ENCODE data around the gene NLN. TPM values are rescaled to one million over a fixed set of nuclear protein-coding genes. Genes with fewer than 3 reads are reported as not detected.

Gene NLN
- total RNA-seq, 3 donors from 2014 or later: 12.8 to 15.7 (median 14.9) TPM

GRCh38 chr5:65790371-65791163, 68.6 kb downstream of the NLN start:
- H3K9me3 ChIP-seq: no peaks in the 10 kb centered on the region
- no peak overlapping the region for H3K27ac ChIP-seq
- H3K4me1 ChIP-seq: no peaks in the 10 kb centered on the region
- H3K36me3 ChIP-seq: no peaks in the 10 kb centered on the region
- H3K27me3 ChIP-seq: no peaks in the 10 kb centered on the region
- DNase-seq (ENCODE audit: low spot score in 2 of 2): no peak
- TF ChIP-seq POLR2A (IDR thresholded peaks at IDR 0.05) (no peak), CTCF (IDR thresholded peaks at IDR 0.05) (no peak), POLR2AphosphoS5 (IDR thresholded peaks at IDR 0.05) (no peak)
- intact Hi-C loops (cut with DNase I; ENCODE audit: low total_unique reads): no loop called here
- no peak overlapping the region for H3K4me3 ChIP-seq

GRCh38 chr5:65791712-65792673, 70.0 kb downstream of the NLN start:
- intact Hi-C loops (cut with DNase I; ENCODE audit: low total_unique reads): no loop called here
- Histone ChIP-seq H3K4me1 (no peaks in the 10 kb centered on the region), H3K27me3 (no peaks in the 10 kb centered on the region), H3K4me3 (no peak overlapping the region), H3K9me3 (no peaks in the 10 kb centered on the region), H3K27ac (no peak overlapping the region), H3K36me3 (no peaks in the 10 kb centered on the region)
- TF ChIP-seq POLR2A (IDR thresholded peaks at IDR 0.05) (no peak), POLR2AphosphoS5 (IDR thresholded peaks at IDR 0.05) (no peak), CTCF (IDR thresholded peaks at IDR 0.05) (no peak)
- DNase-seq (ENCODE audit: low spot score in 2 of 2): no peak

- Histone ChIP-seq H3K4me3 (no peak overlapping the region), H3K27ac (no peak overlapping the region), H3K4me1 (no peaks in the 10 kb centered on the region), H3K9me3 (no peaks in the 10 kb centered on the region), H3K27me3 (no peaks in the 10 kb centered on the region), H3K36me3 (no peaks in the 10 kb centered on the region)
- intact Hi-C loops (cut with DNase I; ENCODE audit: low total_unique reads): no loop called here
- DNase-seq (ENCODE audit: low spot score in 2 of 2): no peak
- no peak for TF ChIP-seq POLR2AphosphoS5 (IDR thresholded peaks at IDR 0.05)
- TF ChIP-seq CTCF (IDR thresholded peaks at IDR 0.05): no peak
- TF ChIP-seq POLR2A (IDR thresholded peaks at IDR 0.05): no peak
These were observed 74.3 kb downstream of the NLN start for GRCh38 chr5:65796269-65796668.

GRCh38 chr5:65796751-65797316, 74.8 kb downstream of the NLN start:
- Histone ChIP-seq H3K36me3 (no peaks in the 10 kb centered on the region), H3K4me3 (no peak overlapping the region), H3K9me3 (no peaks in the 10 kb centered on the region), H3K4me1 (no peaks in the 10 kb centered on the region), H3K27ac (no peak overlapping the region), H3K27me3 (no peaks in the 10 kb centered on the region)
- no peak for DNase-seq (ENCODE audit: low spot score in 2 of 2)
- intact Hi-C loops (cut with DNase I; ENCODE audit: low total_unique reads): no loop called here
- no peak for TF ChIP-seq POLR2A (IDR thresholded peaks at IDR 0.05)
- TF ChIP-seq CTCF (IDR thresholded peaks at IDR 0.05): no peak
- no peak for TF ChIP-seq POLR2AphosphoS5 (IDR thresholded peaks at IDR 0.05)

Measured in breast epithelium (tissue), 4 donors.